Esophagus mucosa (tissue), 1 donor: ENCODE results near the gene RPS28. TPM values are rescaled to one million over a fixed set of nuclear protein-coding genes. Genes with fewer than 3 reads are reported as not detected.
"Not testable (repeated sequence)": the region's sequence is repeated elsewhere in the genome, so short reads cannot be mapped to it uniquely, and the experiment has no call there.

Source experiments
- ATAC-seq: fragments of 200-7000 bp; cut with Tn5 transposase; one replicate; pipeline ENCODE4 v1.9.1; 2020
- total RNA-seq: library from RNA; stranded (reverse); gene quantifications from one replicate; pipeline ENCODE4 v1.2.4, GENCODE V29; 2023
- donor health status: DM: yes; HTN: yes; CAD: no.

The RPS28 gene
- total RNA-seq, 1 donor from 2014 or later: 1,802 TPM

GRCh38 chr19:8342684-8343482, 21.6 kb downstream of the RPS28 start, which contains the start of gene KANK3:
Gene KANK3 (minus strand): TSS chr19:8343262. CDS start chr19:8337828, 5,434 bp downstream.
- peak; percentile 98 for ATAC-seq

- no peak for ATAC-seq
Measured at GRCh38 chr19:8343483-8343844, 22.2 kb downstream of the RPS28 start.

GRCh38 chr19:8349629-8350372, 28.5 kb downstream of the RPS28 start:
- ATAC-seq: not testable (repeated sequence)

- no peak for ATAC-seq
Measured at GRCh38 chr19:8352134-8352827, 31.0 kb downstream of the RPS28 start.

GRCh38 chr19:8352845-8353244, 31.5 kb downstream of the RPS28 start:
- not testable (repeated sequence) for ATAC-seq

GRCh38 chr19:8355631-8356402, 34.5 kb downstream of the RPS28 start:
- ATAC-seq: peak; percentile 78

- no peak for ATAC-seq
Measured at GRCh38 chr19:8357007-8357521, 35.8 kb downstream of the RPS28 start.

GRCh38 chr19:8358948-8359347, 37.7 kb downstream of the RPS28 start:
- ATAC-seq: no peak

GRCh38 chr19:8360196-8360595, 38.9 kb downstream of the RPS28 start:
- ATAC-seq: no peak

GRCh38 chr19:8361921-8362793, 40.9 kb downstream of the RPS28 start:
- peak; percentile 88 for ATAC-seq

GRCh38 chr19:8363803-8364771, 42.8 kb downstream of the RPS28 start, which contains the start of gene ANGPTL4:
Gene ANGPTL4 (plus strand): TSS chr19:8364155. CDS start chr19:8364322, 167 bp downstream.
- ATAC-seq: peak; percentile 74

- no peak for ATAC-seq
Measured at GRCh38 chr19:8366121-8366581, 44.9 kb downstream of the RPS28 start.

GRCh38 chr19:8366961-8367326, 45.6 kb downstream of the RPS28 start:
- ATAC-seq: no peak

GRCh38 chr19:8367327-8368001, 46.2 kb downstream of the RPS28 start:
- ATAC-seq: peak; percentile 14

- peak; percentile 4 for ATAC-seq
Measured at GRCh38 chr19:8370176-8371010, 49.1 kb downstream of the RPS28 start.

- ATAC-seq: peak; percentile 10
Measured at GRCh38 chr19:8371011-8371804, 49.9 kb downstream of the RPS28 start.
